DND-41 (cell line): ENCODE data around the gene GDF9.

ENCODE experiments used
- ATAC-seq: fragments of 200-7000 bp; cut with Tn5 transposase; 3 replicates; pipeline ENCODE4 v1.9.1; 2021; ENCODE audit warnings: low read depth; ENCODE audit not compliant: insufficient read depth
- DNase-seq: peaks from one replicate; pipeline ENCODE4 v3.0.0-alpha.2; 2020
- H2AFZ ChIP-seq: 2 replicates; pipeline ENCODE4 v1.6.0; 2012; ENCODE audit warnings: low read depth, low read length
- H3K27ac ChIP-seq: 2 replicates; pipeline ENCODE4 v1.5.1; 2012; ENCODE audit warnings: low read length, inconsistent platforms
- H3K27me3 ChIP-seq: fragments of 200-600 bp; sonication (generic); 2 replicates; pipeline ENCODE4 v1.6.0; 2012; ENCODE audit warnings: low read length, mild to moderate bottlenecking, inconsistent platforms; ENCODE audit not compliant: insufficient read depth, poor library complexity
- H3K36me3 ChIP-seq: 2 replicates; pipeline ENCODE4 v1.5.1; 2012; ENCODE audit warnings: low read length, inconsistent platforms; ENCODE audit not compliant: insufficient read depth
- H3K4me1 ChIP-seq: 2 replicates; pipeline ENCODE4 v1.5.1; 2012; ENCODE audit warnings: mild to moderate bottlenecking, low read length; ENCODE audit not compliant: insufficient read depth
- H3K4me2 ChIP-seq: 2 replicates; pipeline ENCODE4 v1.6.0; 2012; ENCODE audit warnings: mild to moderate bottlenecking, moderate library complexity, low read length, inconsistent platforms; ENCODE audit not compliant: insufficient read depth
- H3K4me3 ChIP-seq, 2 experiments: fragments of 200-600 bp in 1 of 2; shearing (Covaris generic) in 1 of 2; 2 replicates each; pipeline ENCODE4 v1.5.1; 2012 to 2016; ENCODE audit warnings: inconsistent platforms in 2 of 2, low read length in 2 of 2, mild to moderate bottlenecking in 2 of 2, low read depth in 1 of 2, moderate library complexity in 1 of 2
- H3K79me2 ChIP-seq: 2 replicates; pipeline ENCODE4 v1.6.0; 2012; ENCODE audit warnings: low read length, inconsistent platforms; ENCODE audit not compliant: insufficient read depth
- H3K9ac ChIP-seq: 2 replicates; pipeline ENCODE4 v1.6.0; 2012; ENCODE audit warnings: low read depth, mild to moderate bottlenecking, inconsistent platforms, low read length, moderate library complexity
- H3K9me3 ChIP-seq: 2 replicates; pipeline ENCODE4 v1.5.1; 2012; ENCODE audit warnings: low read length, moderate library complexity, mild to moderate bottlenecking, inconsistent platforms; ENCODE audit not compliant: insufficient read depth, severe bottlenecking
- H4K20me1 ChIP-seq: 2 replicates; pipeline ENCODE4 v1.6.0; 2012; ENCODE audit warnings: low read length; ENCODE audit not compliant: insufficient read depth
- CTCF ChIP-seq: IDR thresholded peaks from 2 replicates; pipeline ENCODE4 v1.5.1; 2012; ENCODE audit warnings: borderline replicate concordance, low read length, moderate library complexity, mild to moderate bottlenecking; ENCODE audit not compliant: poor library complexity, severe bottlenecking; ENCODE audit errors: extremely low read depth
- EZH2 ChIP-seq: IDR thresholded peaks from 3 replicates; pipeline ENCODE4 v1.6.1; 2012; ENCODE audit warnings: borderline replicate concordance, low read depth, mild to moderate bottlenecking, moderate library complexity, low read length, inconsistent platforms; ENCODE audit not compliant: severe bottlenecking

The GDF9 gene

GRCh38 chr5:132841305-132841704 lies 25.0 kb downstream of the GDF9 start:
- Histone ChIP-seq H3K79me2 (no peaks in the 10 kb centered on the region), H3K4me1 (no peaks in the 10 kb centered on the region), H3K4me3 (no peak overlapping the region), H3K9ac (no peak overlapping the region), H3K27me3 (no peaks in the 10 kb centered on the region), H3K36me3 (no peaks in the 10 kb centered on the region), H2AFZ (no peak overlapping the region), H4K20me1 (no peaks in the 10 kb centered on the region), H3K4me2 (no peak overlapping the region), H3K27ac (no peak overlapping the region), H3K9me3 (no peaks in the 10 kb centered on the region)
- TF ChIP-seq CTCF (no peak), EZH2 (no peak)
- ATAC-seq (no peak), DNase-seq (no peak)

- Histone ChIP-seq H3K27ac (no peak overlapping the region), H4K20me1 (no peaks in the 10 kb centered on the region), H3K36me3 (no peaks in the 10 kb centered on the region), H3K9ac (no peak overlapping the region), H3K27me3 (no peaks in the 10 kb centered on the region), H3K4me3 (no peak overlapping the region), H3K79me2 (no peaks in the 10 kb centered on the region), H3K4me1 (no peaks in the 10 kb centered on the region), H2AFZ (no peak overlapping the region), H3K4me2 (no peak overlapping the region), H3K9me3 (no peaks in the 10 kb centered on the region)
- TF ChIP-seq EZH2 (no peak), CTCF (no peak)
- ATAC-seq, result no peak
- DNase-seq, result no peak
These were observed 25.4 kb downstream of the GDF9 start for GRCh38 chr5:132840896-132841295.

- Histone ChIP-seq H3K27me3 (no peaks in the 10 kb centered on the region), H3K9me3 (no peaks in the 10 kb centered on the region), H3K27ac (no peak overlapping the region), H3K79me2 (no peaks in the 10 kb centered on the region), H3K9ac (no peak overlapping the region), H2AFZ (no peak overlapping the region), H3K36me3 (no peaks in the 10 kb centered on the region), H4K20me1 (no peaks in the 10 kb centered on the region), H3K4me2 (no peak overlapping the region), H3K4me3 (no peak overlapping the region), H3K4me1 (no peaks in the 10 kb centered on the region)
- TF ChIP-seq EZH2 (no peak), CTCF (no peak)
- DNase-seq, result no peak
- no peak for ATAC-seq
These were observed 26.0 kb downstream of the GDF9 start for GRCh38 chr5:132840313-132840712.
